SK-N-SH (cell line): Measurements from ENCODE around the gene CLDN5. TPM values are rescaled to one million over a fixed set of nuclear protein-coding genes. Genes with fewer than 3 reads are reported as not detected.

Experiments used
- CTCF ChIA-PET: fragments of 300-600, 350-600 bp; formaldehyde crosslinking; extraction: SDS; loops from one replicate; lab custom pipeline; 2021; lab: Yijun Ruan, JAX
- POLR2A ChIA-PET: fragments of 350-600 bp; sonication (Branson Sonifier 250); formaldehyde crosslinking; extraction: SDS; loops from one replicate; lab custom pipeline; 2020; ENCODE audit warnings: antibody characterized with exemption, inconsistent platforms; lab: Yijun Ruan, JAX
- DNase-seq: peaks from one replicate; pipeline ENCODE4 v3.0.0; 2012
- H2AFZ ChIP-seq: fragments of 200-600 bp; sonication (generic); 2 replicates; pipeline ENCODE4 v1.8.1; 2016; ENCODE audit warnings: antibody characterized with exemption, mild to moderate bottlenecking, low read depth
- H3F3A ChIP-seq: fragments of 200-600 bp; sonication (generic); replicated peaks from 2 replicates; pipeline ENCODE3; 2016; ENCODE audit warnings: antibody characterized with exemption, mild to moderate bottlenecking; ENCODE audit not compliant: insufficient read depth
- H3K27ac ChIP-seq, 2 experiments: fragments of 200-500 bp in 1 of 2; fragments of 200-600 bp in 1 of 2; sonication (Bioruptor generic) in 1 of 2; sonication (generic), shearing (Covaris generic) in 1 of 2; 2 replicates each; pipeline versions ENCODE4 v1.5.1 to v1.6.1; 2014 to 2016; ENCODE audit warnings: low read depth in 2 of 2, inconsistent platforms in 1 of 2, low read length in 1 of 2, mild to moderate bottlenecking in 1 of 2, mixed read lengths in 1 of 2
- H3K27me3 ChIP-seq: fragments of 200-600 bp; sonication (generic), shearing (Covaris generic); 2 replicates; pipeline ENCODE4 v1.6.1; 2016; ENCODE audit warnings: mixed run types; ENCODE audit not compliant: insufficient read depth
- H3K36me3 ChIP-seq, 2 experiments: fragments of 200-500 bp in 1 of 2; fragments of 200-600 bp in 1 of 2; sonication (Bioruptor generic) in 1 of 2; sonication (generic) in 1 of 2; replicated peaks in 1 of 2; 2 replicates each; pipeline versions ENCODE3 to v1.5.1; 2014 to 2016; ENCODE audit warnings: low read length in 1 of 2, mild to moderate bottlenecking in 1 of 2; ENCODE audit not compliant: insufficient read depth in 2 of 2, control insufficient read depth in 1 of 2
- H3K4me1 ChIP-seq, 2 experiments: fragments of 200-500 bp in 1 of 2; fragments of 200-600 bp in 1 of 2; sonication (Bioruptor generic) in 1 of 2; sonication (generic), shearing (Covaris generic) in 1 of 2; 2 replicates each; pipeline versions ENCODE4 v1.5.1 to v1.6.1; 2014 to 2016; ENCODE audit warnings: low read depth in 1 of 2, low read length in 1 of 2, mixed run types in 1 of 2; ENCODE audit not compliant: insufficient read depth in 2 of 2, control insufficient read depth in 1 of 2
- H3K4me2 ChIP-seq: fragments of 200-600 bp; sonication (generic), shearing (Covaris generic); 2 replicates; pipeline ENCODE4 v1.6.1; 2017; ENCODE audit warnings: mixed run types
- H3K4me3 ChIP-seq, 2 experiments: fragments of 200-500 bp in 1 of 2; fragments of 200-600 bp in 1 of 2; sonication (Bioruptor generic) in 1 of 2; sonication (generic), shearing (Covaris generic) in 1 of 2; 2 replicates each; pipeline versions ENCODE4 v1.5.1 to v1.8.1; 2014 to 2016; ENCODE audit warnings: low read depth in 2 of 2, inconsistent platforms in 1 of 2, low read length in 1 of 2, mild to moderate bottlenecking in 1 of 2, mixed read lengths in 1 of 2, moderate library complexity in 1 of 2
- H3K79me2 ChIP-seq: fragments of 200-600 bp; sonication (generic); 2 replicates; pipeline ENCODE4 v1.8.1; 2017; ENCODE audit warnings: mild to moderate bottlenecking; ENCODE audit not compliant: insufficient read depth
- H3K9ac ChIP-seq: fragments of 200-600 bp; sonication (generic); 2 replicates; pipeline ENCODE4 v1.6.1; 2017; ENCODE audit warnings: mixed run types
- H3K9me2 ChIP-seq: fragments of 200-600 bp; sonication (generic); 2 replicates; pipeline ENCODE4 v1.6.1; 2017; ENCODE audit warnings: mixed run types
- H3K9me3 ChIP-seq: fragments of 200-600 bp; sonication (generic); 2 replicates; pipeline ENCODE4 v1.6.1; 2017; ENCODE audit warnings: mixed run types, mild to moderate bottlenecking, moderate library complexity
- H4K20me1 ChIP-seq: fragments of 200-600 bp; sonication (generic); 2 replicates; pipeline ENCODE4 v1.6.1; 2017; ENCODE audit warnings: mild to moderate bottlenecking, mixed run types; ENCODE audit not compliant: insufficient read depth
- GABPA ChIP-seq: IDR thresholded peaks from 2 replicates; pipeline ENCODE4 v1.4.0; 2012; ENCODE audit warnings: low read depth, mild to moderate bottlenecking
- JUND ChIP-seq: IDR thresholded peaks from 2 replicates; pipeline ENCODE4 v1.4.0; 2012
- MAX ChIP-seq: IDR thresholded peaks from 2 replicates; pipeline ENCODE4 v1.4.0; 2012; ENCODE audit warnings: low read depth
- MEF2A ChIP-seq: IDR thresholded peaks from 2 replicates; pipeline ENCODE4 v1.4.0; 2012; ENCODE audit warnings: low read depth, borderline replicate concordance
- MXI1 ChIP-seq: IDR thresholded peaks from 2 replicates; pipeline ENCODE4 v1.6.1; 2012; ENCODE audit warnings: mild to moderate bottlenecking, low read depth, low read length, improper control_type of control experiment
- NFIC ChIP-seq: IDR thresholded peaks from 2 replicates; pipeline ENCODE4 v1.4.0; 2012; ENCODE audit warnings: borderline replicate concordance
- NRF1 ChIP-seq: IDR thresholded peaks from 2 replicates; pipeline ENCODE4 v1.6.1; 2012; ENCODE audit warnings: low read depth, mild to moderate bottlenecking, low read length
- PBX3 ChIP-seq: IDR thresholded peaks from 2 replicates; pipeline ENCODE4; 2012
- POLR2AphosphoS5 ChIP-seq: IDR thresholded peaks from 2 replicates; pipeline ENCODE4 v1.6.1; 2012; ENCODE audit warnings: low read depth, low read length
- RAD21 ChIP-seq: IDR thresholded peaks from 2 replicates; pipeline ENCODE4 v1.6.1; 2012; ENCODE audit warnings: mild to moderate bottlenecking, low read length
- RCOR1 ChIP-seq: fragments of 150-350 bp; IDR thresholded peaks from 2 replicates; pipeline ENCODE4 v1.6.1; 2017; ENCODE audit warnings: antibody characterized with exemption, low read length
- REST ChIP-seq: IDR thresholded peaks from 2 replicates; pipeline ENCODE4 v1.6.1; 2012; ENCODE audit warnings: mild to moderate bottlenecking, low read depth, low read length, moderate library complexity
- RFX5 ChIP-seq: IDR thresholded peaks from 2 replicates; pipeline ENCODE4 v1.6.1; 2012; ENCODE audit warnings: mild to moderate bottlenecking, improper control_type of control experiment, low read length
- RXRA ChIP-seq: IDR thresholded peaks from 2 replicates; pipeline ENCODE4 v1.4.0; 2012; ENCODE audit warnings: low read depth, mild to moderate bottlenecking, borderline replicate concordance
- SMC3 ChIP-seq: IDR thresholded peaks from 2 replicates; pipeline ENCODE4 v1.6.1; 2012; ENCODE audit warnings: low read depth, low read length, improper control_type of control experiment
- YY1 ChIP-seq: IDR thresholded peaks from 2 replicates; pipeline ENCODE4 v1.4.0; 2012; ENCODE audit warnings: low read depth, mild to moderate bottlenecking
- ZBTB33 ChIP-seq: IDR thresholded peaks from 2 replicates; pipeline ENCODE4 v1.4.0; 2012; ENCODE audit warnings: low read depth, borderline replicate concordance
- WGBS: methylation state at CpG from one replicate; pipeline ENCODE4 v1.1.6; 2017; ENCODE audit warnings: low lambda C conversion rate; 5-methylcytosine and 5-hydroxymethylcytosine counted together
- polyA plus RNA-seq, 3 experiments: library from polyadenylated mRNA; depleted of rRNA; stranded (reverse); fragments of >200 nt; gene quantifications; 2 replicates each; pipeline ENCODE4 v1.2.3, GENCODE V29; 2012

The CLDN5 gene
- polyA plus RNA-seq, 1 of the 3 experiments (the other 2 are of a cell fraction) = not detected

GRCh38 chr22:19499880-19500242, 24.3 kb downstream of the CLDN5 start:
- Histone ChIP-seq H3K9me2 (no peaks in the 10 kb centered on the region), H3K27ac (no peak overlapping the region), H3F3A (no peaks in the 10 kb centered on the region), H3K79me2 (no peaks in the 10 kb centered on the region), H3K4me1 (no peaks in the 10 kb centered on the region), H3K9me3 (no peaks in the 10 kb centered on the region), H3K4me2 (no peak overlapping the region), H4K20me1 (no peaks in the 10 kb centered on the region), H3K9ac (no peak overlapping the region), H3K36me3 (peaks cover 0 to 4% of the 10 kb centered on the region in 2 experiments), H3K27me3 (no peaks in the 10 kb centered on the region), H3K4me3 (no peak overlapping the region), H2AFZ (no peak overlapping the region)
- WGBS = 100% methylated on average over 2 of the region's 4 CpGs
- CTCF ChIA-PET = interaction anchor here (0.9 kb wide), 1 partner anchor 130 kb away, joined by 3 read pairs; no protein-coding TSS in a partner anchor
- no peak for TF ChIP-seq PBX3
- no peak for TF ChIP-seq MAX
- TF ChIP-seq RCOR1 = no peak
- no peak for TF ChIP-seq REST
- no peak for TF ChIP-seq JUND
- no peak for TF ChIP-seq YY1
- TF ChIP-seq MXI1 = no peak
- no peak for TF ChIP-seq RXRA
- no peak for TF ChIP-seq NRF1
- TF ChIP-seq RFX5 = no peak
- TF ChIP-seq ZBTB33 = no peak
- TF ChIP-seq RAD21 = no peak
- no peak for TF ChIP-seq POLR2AphosphoS5
- no peak for TF ChIP-seq NFIC
- TF ChIP-seq MEF2A = no peak
- TF ChIP-seq GABPA = no peak
- no peak for TF ChIP-seq SMC3
- DNase-seq = no peak
- POLR2A ChIA-PET = no interaction called here
